ENCODE measurements around the gene CDK6. TPM values are rescaled to one million over a fixed set of nuclear protein-coding genes. Genes with fewer than 3 reads are reported as not detected.

The CDK6 gene
- total and polyA plus RNA-seq, 10 of the 15 experiments (the other 5 are each of a cell fraction or from before 2014, with no cell fraction given), result 8.0 to 118 (median 45.8) TPM

DNA sequence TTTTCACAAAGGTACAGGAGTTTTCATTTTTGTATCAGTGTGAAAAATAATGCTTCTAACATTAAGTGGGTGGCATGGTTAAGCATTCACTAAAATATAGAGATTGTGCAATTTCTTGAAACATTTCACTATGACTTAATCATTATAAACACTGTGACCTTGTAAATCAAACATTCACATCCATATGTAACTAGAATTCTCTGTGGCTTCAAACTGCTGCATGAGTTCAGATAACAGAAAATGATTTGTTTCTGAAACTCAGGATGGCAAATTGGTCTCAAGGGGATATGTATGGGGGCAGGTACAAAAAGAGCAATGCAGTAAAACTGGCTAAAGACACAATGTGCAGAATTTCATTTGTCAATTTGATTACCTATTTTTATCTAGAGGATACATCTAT lies 250.0 kb downstream of the CDK6 start:
- no peaks in the 10 kb centered on the region; the same call in 1 of the 2 replicates for H4K20me1 ChIP-seq (ENCODE audit: control insufficient read depth, insufficient read depth)
- CTCF ChIA-PET, result interaction anchor here (1.3 kb wide), 1 partner anchor 58 kb away, joined by 3 read pairs; the partner anchor contains the start of genes PEX1 and RBM48
- TF ChIP-seq ATF7 (IDR thresholded peaks at IDR 0.05; ENCODE audit: low read depth) (0 out of 2 replicates have a peak, but pooled peaks have one; percentile 13), MEF2B (IDR thresholded peaks at IDR 0.05; ENCODE audit: partially characterized antibody, poor library complexity, severe bottlenecking) (peak; percentile 83), CREM (IDR thresholded peaks at IDR 0.05; ENCODE audit: low read depth) (no peak)

DNA sequence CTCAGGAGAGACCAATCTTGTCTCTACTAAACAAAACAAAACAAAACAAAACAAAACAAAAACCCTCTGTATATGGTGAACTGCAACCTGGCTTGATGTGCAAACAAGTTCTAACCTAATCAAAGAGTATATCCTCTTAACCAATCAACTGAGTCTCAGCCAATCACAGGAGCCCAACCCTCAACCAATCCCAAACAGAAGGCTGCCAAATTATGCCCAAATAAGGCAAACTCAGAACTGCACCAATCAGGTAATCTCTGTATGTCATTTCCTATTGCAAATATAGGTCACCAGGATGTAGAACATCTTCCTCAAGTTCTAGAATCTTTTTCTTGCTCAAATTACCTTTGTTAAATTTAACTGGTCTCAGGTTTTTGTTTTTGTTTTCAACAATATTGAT lies 251.4 kb downstream of the CDK6 start:
- intact Hi-C loops (cut with micrococcal nuclease; ENCODE audit: unreplicated experiment) (loop anchor here (5.0 kb wide), 1 partner anchor 643 kb away; the partner anchor contains the start of gene AKAP9), in situ Hi-C loops (cut with MboI) (no loop called here)
- Histone ChIP-seq H3K4me1 (ENCODE audit: control insufficient read depth, insufficient read depth, low read length) (peaks cover 10% of the 10 kb centered on the region; the same call in 1 of the 2 replicates), H3K27ac (ENCODE audit: control insufficient read depth, insufficient read depth) (peak overlapping the region; percentile 17; the same call in 1 of the 2 replicates), H3K9me3 (replicated peaks; ENCODE audit: control insufficient read depth, insufficient read depth, low read length) (peaks cover 6% of the 10 kb centered on the region), H3K4me3 (no peak overlapping the region), H2AFZ (ENCODE audit: control insufficient read depth, low read depth, low read length) (no peak overlapping the region), H4K20me1 (ENCODE audit: control insufficient read depth, insufficient read depth) (no peaks in the 10 kb centered on the region; the same call in 1 of the 2 replicates), H3K4me2 (ENCODE audit: control insufficient read depth, insufficient read depth) (no peak overlapping the region), H3K36me3 (ENCODE audit: control insufficient read depth in 2 of 2, insufficient read depth in 2 of 2, low read length in 1 of 2) (peaks cover 3 to 14% of the 10 kb centered on the region in 2 experiments; a peak in 3 of 4 replicates), H3K27me3 (replicated peaks in 1 of 2; ENCODE audit: control insufficient read depth in 2 of 2, insufficient read depth in 2 of 2, low read length in 1 of 2) (no peaks in the 10 kb centered on the region), H3K79me2 (ENCODE audit: control insufficient read depth, insufficient read depth, low read length) (peaks cover 77% of the 10 kb centered on the region), H3K9ac (ENCODE audit: control insufficient read depth, insufficient read depth, low read length) (no peak overlapping the region)
- no TSS peak for BruUV-seq (replicated peaks)
- no peak for DNase-seq (ENCODE audit: low read depth, low spot score)
- FAIRE-seq, result no peak
- peak; percentile 32 for ATAC-seq
- POLR2A ChIA-PET, result interaction anchor here (1.2 kb wide), 1 partner anchor 56 kb away, joined by 5 read pairs; the partner anchor contains the start of genes PEX1 and RBM48
- SMC1A ChIA-PET (ENCODE audit: uncharacterized antibody, unreplicated experiment), result interaction anchor here (0.6 kb wide), 1 partner anchor 136 kb away, joined by 3 read pairs; no protein-coding TSS in a partner anchor
- RAD21 ChIA-PET (ENCODE audit: unreplicated experiment), result no interaction called here
- TF ChIP-seq, protein P1, sequence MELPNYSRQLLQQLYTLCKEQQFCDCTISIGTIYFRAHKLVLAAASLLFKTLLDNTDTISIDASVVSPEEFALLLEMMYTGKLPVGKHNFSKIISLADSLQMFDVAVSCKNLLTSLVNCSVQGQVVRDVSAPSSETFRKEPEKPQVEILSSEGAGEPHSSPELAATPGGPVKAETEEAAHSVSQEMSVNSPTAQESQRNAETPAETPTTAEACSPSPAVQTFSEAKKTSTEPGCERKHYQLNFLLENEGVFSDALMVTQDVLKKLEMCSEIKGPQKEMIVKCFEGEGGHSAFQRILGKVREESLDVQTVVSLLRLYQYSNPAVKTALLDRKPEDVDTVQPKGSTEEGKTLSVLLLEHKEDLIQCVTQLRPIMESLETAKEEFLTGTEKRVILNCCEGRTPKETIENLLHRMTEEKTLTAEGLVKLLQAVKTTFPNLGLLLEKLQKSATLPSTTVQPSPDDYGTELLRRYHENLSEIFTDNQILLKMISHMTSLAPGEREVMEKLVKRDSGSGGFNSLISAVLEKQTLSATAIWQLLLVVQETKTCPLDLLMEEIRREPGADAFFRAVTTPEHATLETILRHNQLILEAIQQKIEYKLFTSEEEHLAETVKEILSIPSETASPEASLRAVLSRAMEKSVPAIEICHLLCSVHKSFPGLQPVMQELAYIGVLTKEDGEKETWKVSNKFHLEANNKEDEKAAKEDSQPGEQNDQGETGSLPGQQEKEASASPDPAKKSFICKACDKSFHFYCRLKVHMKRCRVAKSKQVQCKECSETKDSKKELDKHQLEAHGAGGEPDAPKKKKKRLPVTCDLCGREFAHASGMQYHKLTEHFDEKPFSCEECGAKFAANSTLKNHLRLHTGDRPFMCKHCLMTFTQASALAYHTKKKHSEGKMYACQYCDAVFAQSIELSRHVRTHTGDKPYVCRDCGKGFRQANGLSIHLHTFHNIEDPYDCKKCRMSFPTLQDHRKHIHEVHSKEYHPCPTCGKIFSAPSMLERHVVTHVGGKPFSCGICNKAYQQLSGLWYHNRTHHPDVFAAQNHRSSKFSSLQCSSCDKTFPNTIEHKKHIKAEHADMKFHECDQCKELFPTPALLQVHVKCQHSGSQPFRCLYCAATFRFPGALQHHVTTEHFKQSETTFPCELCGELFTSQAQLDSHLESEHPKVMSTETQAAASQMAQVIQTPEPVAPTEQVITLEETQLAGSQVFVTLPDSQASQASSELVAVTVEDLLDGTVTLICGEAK (IDR thresholded peaks at IDR 0.05; ENCODE audit: borderline replicate concordance), result no peak
- TF ChIP-seq GATAD2B (conservative IDR thresholded peaks at IDR 0.05; ENCODE audit: low read depth) (no peak), SRF (IDR thresholded peaks at IDR 0.05; ENCODE audit: low read depth in 2 of 2, low read length in 2 of 2) (peak; percentile 92 to 98), CBX5 (IDR thresholded peaks at IDR 0.05; ENCODE audit: low read depth) (no peak), NFYB (IDR thresholded peaks at IDR 0.05; ENCODE audit: insufficient read depth, low read depth, low read length) (peak; percentile 83)
- TF ChIP-seq, protein P2, sequence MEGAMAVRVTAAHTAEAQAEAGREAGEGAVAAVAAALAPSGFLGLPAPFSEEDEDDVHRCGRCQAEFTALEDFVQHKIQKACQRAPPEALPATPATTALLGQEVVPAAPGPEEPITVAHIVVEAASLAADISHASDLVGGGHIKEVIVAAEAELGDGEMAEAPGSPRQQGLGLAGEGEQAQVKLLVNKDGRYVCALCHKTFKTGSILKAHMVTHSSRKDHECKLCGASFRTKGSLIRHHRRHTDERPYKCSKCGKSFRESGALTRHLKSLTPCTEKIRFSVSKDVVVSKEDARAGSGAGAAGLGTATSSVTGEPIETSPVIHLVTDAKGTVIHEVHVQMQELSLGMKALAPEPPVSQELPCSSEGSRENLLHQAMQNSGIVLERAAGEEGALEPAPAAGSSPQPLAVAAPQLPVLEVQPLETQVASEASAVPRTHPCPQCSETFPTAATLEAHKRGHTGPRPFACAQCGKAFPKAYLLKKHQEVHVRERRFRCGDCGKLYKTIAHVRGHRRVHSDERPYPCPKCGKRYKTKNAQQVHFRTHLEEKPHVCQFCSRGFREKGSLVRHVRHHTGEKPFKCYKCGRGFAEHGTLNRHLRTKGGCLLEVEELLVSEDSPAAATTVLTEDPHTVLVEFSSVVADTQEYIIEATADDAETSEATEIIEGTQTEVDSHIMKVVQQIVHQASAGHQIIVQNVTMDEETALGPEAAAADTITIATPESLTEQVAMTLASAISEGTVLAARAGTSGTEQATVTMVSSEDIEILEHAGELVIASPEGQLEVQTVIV (IDR thresholded peaks at IDR 0.05; ENCODE audit: borderline replicate concordance, partially characterized antibody), result no peak
- CTCF ChIA-PET, result interaction anchor here (0.7 to 1.4 kb wide), 2 partner anchors 9 to 560 kb away, joined by 3 to 6 read pairs; no protein-coding TSS in a partner anchor

More for the DNA sequence above, 250.0 kb downstream of the CDK6 start:
- FAIRE-seq (no peak), ATAC-seq (no peak), DNase-seq (ENCODE audit: low read depth, low spot score) (no peak)
- H3K27ac ChIP-seq (ENCODE audit: control insufficient read depth, insufficient read depth), result no peak overlapping the region
- SMC1A ChIA-PET (ENCODE audit: uncharacterized antibody, unreplicated experiment), result no interaction called here
- peak overlapping the region; percentile 48; the same call in 1 of the 2 replicates for H3K4me3 ChIP-seq
- RAD21 ChIA-PET (ENCODE audit: unreplicated experiment), result no interaction called here
- H3K9ac ChIP-seq (ENCODE audit: control insufficient read depth, insufficient read depth, low read length), result no peak overlapping the region
- BruUV-seq (replicated peaks), result no TSS peak
- H3K36me3 ChIP-seq (ENCODE audit: control insufficient read depth in 2 of 2, insufficient read depth in 2 of 2, low read length in 1 of 2), result peaks cover 0 to 1% of the 10 kb centered on the region in 2 experiments; a peak in 2 of 4 replicates
- POLR2A ChIA-PET, result no interaction called here
- H3K79me2 ChIP-seq (ENCODE audit: control insufficient read depth, insufficient read depth, low read length), result peaks cover 80% of the 10 kb centered on the region
- no peaks in the 10 kb centered on the region for H3K27me3 ChIP-seq (replicated peaks in 1 of 2; ENCODE audit: control insufficient read depth in 2 of 2, insufficient read depth in 2 of 2, low read length in 1 of 2)
- in situ Hi-C loops (cut with MboI), result no loop called here
- H3K9me3 ChIP-seq (replicated peaks; ENCODE audit: control insufficient read depth, insufficient read depth, low read length), result peaks cover 6% of the 10 kb centered on the region
- H3K4me2 ChIP-seq (ENCODE audit: control insufficient read depth, insufficient read depth), result peak overlapping the region; percentile 39; the same call in 1 of the 2 replicates
- H3K4me1 ChIP-seq (ENCODE audit: control insufficient read depth, insufficient read depth, low read length), result peaks cover 10% of the 10 kb centered on the region; the same call in 1 of the 2 replicates
- intact Hi-C loops (cut with micrococcal nuclease; ENCODE audit: unreplicated experiment), result loop anchor here (5.0 kb wide), 1 partner anchor 644 kb away; the partner anchor contains the start of gene AKAP9
- H2AFZ ChIP-seq (ENCODE audit: control insufficient read depth, low read depth, low read length), result no peak overlapping the region

Data from GM12878 (cell line).